Progenitor cell of endocrine pancreas (in vitro differentiated cells): ENCODE data around the gene FOXC2. TPM values are rescaled to one million over a fixed set of nuclear protein-coding genes. Genes with fewer than 3 reads are reported as not detected.
A peak's percentile ranks its signal among the peaks of the same experiment; 100 is the strongest.

Experiments used
- DNase-seq: peaks from one replicate; pipeline ENCODE4 v3.0.0; 2021; ENCODE audit warnings: low spot score; ENCODE audit not compliant: unreplicated experiment
- H3K27ac Mint-ChIP-seq: 2 replicates; pipeline ENCODE4 v1.8.0; 2021; ENCODE audit warnings: mild to moderate bottlenecking, moderate library complexity, mixed read lengths
- H3K27me3 Mint-ChIP-seq: 2 replicates; pipeline ENCODE4 v1.8.0; 2021; ENCODE audit warnings: mixed read lengths
- H3K36me3 Mint-ChIP-seq: 2 replicates; pipeline ENCODE4 v1.8.0; 2022; ENCODE audit warnings: mixed read lengths; ENCODE audit not compliant: insufficient read depth
- H3K4me1 Mint-ChIP-seq: 2 replicates; pipeline ENCODE4 v1.8.0; 2021; ENCODE audit warnings: low read depth, mixed read lengths
- H3K4me3 Mint-ChIP-seq: 2 replicates; pipeline ENCODE4 v1.8.0; 2021; ENCODE audit warnings: low read depth, mild to moderate bottlenecking, moderate library complexity, mixed read lengths
- H3K9me3 Mint-ChIP-seq: 2 replicates; pipeline ENCODE4 v1.8.0; 2021; ENCODE audit warnings: low read depth, mixed read lengths
- CTCF ChIP-seq: fragments of 200-600 bp; sonication (generic); IDR thresholded peaks from one replicate; pipeline ENCODE4 v1.5.0; 2021; ENCODE audit warnings: antibody characterized with exemption, mild to moderate bottlenecking; ENCODE audit not compliant: unreplicated experiment
- total RNA-seq: library from RNA; stranded (reverse); gene quantifications from 2 replicates; pipeline ENCODE4 v1.2.1, GENCODE V29; 2021

The FOXC2 gene
- total RNA-seq, 1 donor from 2014 or later: not detected

DNA sequence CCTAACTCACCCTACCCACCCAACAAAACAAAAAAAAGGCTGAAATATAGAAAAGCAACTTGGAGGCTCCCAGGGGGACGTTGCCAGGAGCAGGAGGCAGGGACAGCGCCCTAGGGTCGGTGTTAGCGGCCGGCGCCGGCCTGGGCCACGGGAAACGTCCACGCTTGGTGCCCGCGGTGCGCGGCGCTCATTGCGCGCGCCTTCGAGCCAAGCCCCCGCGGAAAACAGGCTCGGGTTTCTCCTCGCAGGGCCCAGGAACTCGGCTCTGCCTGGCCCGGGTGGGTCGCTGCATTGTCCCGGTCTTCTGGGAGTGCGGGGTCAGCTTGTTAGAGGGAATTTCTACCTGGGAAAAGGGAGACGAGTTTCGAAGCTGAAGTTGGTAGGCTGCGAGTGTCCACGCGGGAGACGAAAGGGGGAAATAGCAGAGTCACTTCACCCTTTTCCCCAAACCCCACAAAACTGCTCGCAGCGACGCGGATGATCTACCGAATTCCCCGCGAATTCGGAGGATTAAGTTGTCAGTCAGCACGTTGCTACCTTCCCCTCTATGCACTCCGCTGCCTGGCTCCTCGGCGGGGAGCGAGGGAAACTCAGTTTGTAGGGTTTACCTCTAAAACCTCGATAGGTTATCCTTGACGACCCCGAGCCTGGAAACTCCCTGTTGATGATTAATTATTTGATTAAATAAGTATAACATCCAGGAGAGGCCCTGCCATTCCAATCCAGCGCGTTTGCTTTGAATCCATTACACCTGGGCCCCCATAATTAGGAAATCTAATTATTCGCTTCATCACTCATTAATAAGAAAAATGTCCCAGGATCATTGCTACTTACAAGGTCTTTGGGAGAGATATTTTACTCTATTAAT is 751 bp upstream of the FOXC2 start:
- H3K9me3 Mint-ChIP-seq: no peaks in the 10 kb centered on the region
- no peak for TF ChIP-seq CTCF
- peaks cover 76% of the 10 kb centered on the region for H3K27me3 Mint-ChIP-seq
- DNase-seq: no peak
- peaks cover 11% of the 10 kb centered on the region for H3K4me1 Mint-ChIP-seq
- no peaks in the 10 kb centered on the region for H3K36me3 Mint-ChIP-seq
- H3K4me3 Mint-ChIP-seq: no peak overlapping the region
- H3K27ac Mint-ChIP-seq: no peak overlapping the region

GRCh38 chr16:86566966-86567700 is 504 bp downstream of the FOXC2 start:
- TF ChIP-seq CTCF: no peak
- no peak overlapping the region for H3K27ac Mint-ChIP-seq
- peaks cover 81% of the 10 kb centered on the region for H3K27me3 Mint-ChIP-seq
- H3K9me3 Mint-ChIP-seq: no peaks in the 10 kb centered on the region
- no peaks in the 10 kb centered on the region for H3K36me3 Mint-ChIP-seq
- H3K4me1 Mint-ChIP-seq: peaks cover 11% of the 10 kb centered on the region
- no peak for DNase-seq
- H3K4me3 Mint-ChIP-seq: peak overlapping the region; percentile 38

- peaks cover 11% of the 10 kb centered on the region for H3K4me1 Mint-ChIP-seq
Observed at GRCh38 chr16:86567701-86568581, 1.3 kb downstream of the FOXC2 start.

DNA sequence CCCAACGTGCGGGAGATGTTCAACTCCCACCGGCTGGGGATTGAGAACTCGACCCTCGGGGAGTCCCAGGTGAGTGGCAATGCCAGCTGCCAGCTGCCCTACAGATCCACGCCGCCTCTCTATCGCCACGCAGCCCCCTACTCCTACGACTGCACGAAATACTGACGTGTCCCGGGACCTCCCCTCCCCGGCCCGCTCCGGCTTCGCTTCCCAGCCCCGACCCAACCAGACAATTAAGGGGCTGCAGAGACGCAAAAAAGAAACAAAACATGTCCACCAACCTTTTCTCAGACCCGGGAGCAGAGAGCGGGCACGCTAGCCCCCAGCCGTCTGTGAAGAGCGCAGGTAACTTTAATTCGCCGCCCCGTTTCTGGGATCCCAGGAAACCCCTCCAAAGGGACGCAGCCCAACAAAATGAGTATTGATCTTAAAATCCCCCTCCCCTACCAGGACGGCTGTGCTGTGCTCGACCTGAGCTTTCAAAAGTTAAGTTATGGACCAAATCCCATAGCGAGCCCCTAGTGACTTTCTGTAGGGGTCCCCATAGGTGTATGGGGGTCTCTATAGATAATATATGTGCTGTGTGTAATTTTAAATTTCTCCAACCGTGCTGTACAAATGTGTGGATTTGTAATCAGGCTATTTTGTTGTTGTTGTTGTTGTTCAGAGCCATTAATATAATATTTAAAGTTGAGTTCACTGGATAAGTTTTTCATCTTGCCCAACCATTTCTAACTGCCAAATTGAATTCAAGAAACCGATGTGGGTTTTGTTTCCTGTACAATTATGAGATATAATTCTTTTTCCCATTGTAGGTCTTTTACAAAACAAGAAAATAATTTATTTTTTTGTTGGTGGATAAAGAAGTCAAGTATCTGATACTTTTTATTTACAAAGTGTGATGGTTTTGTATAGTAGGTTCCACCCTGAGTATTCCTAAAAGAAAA is 2.3 kb downstream of the FOXC2 start:
- Mint-ChIP-seq H3K36me3 (no peaks in the 10 kb centered on the region), H3K9me3 (no peaks in the 10 kb centered on the region), H3K4me1 (peaks cover 6% of the 10 kb centered on the region), H3K27ac (no peak overlapping the region), H3K27me3 (peaks cover 83% of the 10 kb centered on the region), H3K4me3 (no peak overlapping the region)
- no peak for DNase-seq
- TF ChIP-seq CTCF: no peak

More at GRCh38 chr16:86567701-86568581, 1.3 kb downstream of the FOXC2 start:
- DNase-seq: no peak
- no peak overlapping the region for H3K4me3 Mint-ChIP-seq
- H3K36me3 Mint-ChIP-seq: no peaks in the 10 kb centered on the region
- H3K27me3 Mint-ChIP-seq: peaks cover 83% of the 10 kb centered on the region
- TF ChIP-seq CTCF: no peak
- H3K9me3 Mint-ChIP-seq: no peaks in the 10 kb centered on the region
- H3K27ac Mint-ChIP-seq: no peak overlapping the region
